ENCODE results near the gene SMURF1. TPM values are rescaled to one million over a fixed set of nuclear protein-coding genes. Genes with fewer than 3 reads are reported as not detected.
"Not testable (repeated sequence)": the region's sequence is repeated elsewhere in the genome, so short reads cannot be mapped to it uniquely, and the experiment has no call there.

Gene SMURF1
- total and polyA plus RNA-seq, 7 donors = 8.4 to 18.0 (median 14.1) TPM

DNA sequence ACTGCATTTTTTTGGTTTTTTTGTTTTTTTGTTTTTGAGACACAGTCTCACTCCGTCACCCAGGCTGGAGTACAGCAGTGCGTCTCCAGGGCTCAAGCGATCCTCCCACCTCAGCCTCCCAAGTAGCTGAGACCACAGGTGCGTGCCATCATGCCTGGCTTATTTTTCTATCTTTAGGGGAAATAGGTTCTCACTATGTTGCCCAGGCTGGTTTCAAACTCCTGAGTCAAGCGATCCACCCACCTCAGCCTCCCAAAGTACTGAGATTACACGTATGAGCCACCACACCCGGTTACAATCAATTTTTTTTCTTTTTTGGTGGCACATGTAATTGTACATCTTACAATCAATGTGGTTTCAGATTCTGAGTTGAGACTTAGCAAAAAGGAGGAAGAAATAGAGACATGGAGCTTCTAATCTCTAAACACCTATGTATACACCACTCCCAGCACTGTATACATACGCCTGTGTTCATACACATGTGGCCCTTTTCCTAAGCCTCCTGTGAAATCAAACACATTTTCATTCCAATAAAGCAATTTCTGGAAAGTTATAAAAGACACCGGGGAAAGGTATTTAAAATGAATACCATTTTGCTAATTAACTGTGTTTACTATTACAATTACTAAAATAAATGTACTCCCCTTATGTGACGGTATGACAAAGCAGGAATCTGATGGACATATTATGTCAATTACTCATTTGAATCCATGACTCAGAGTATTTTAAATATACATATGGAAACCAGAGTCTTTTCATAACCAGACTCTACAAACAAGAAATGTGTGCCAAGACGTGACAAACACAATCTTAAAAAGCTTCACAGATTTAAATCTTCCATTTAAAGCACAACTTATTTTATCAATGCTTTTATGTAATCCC, 40.9 kb downstream of the SMURF1 start:
- TF ChIP-seq POLR2A (IDR thresholded peaks at IDR 0.05) = no peak
- TF ChIP-seq POLR2AphosphoS5 (IDR thresholded peaks at IDR 0.05) = no peak
- TF ChIP-seq, protein P1, sequence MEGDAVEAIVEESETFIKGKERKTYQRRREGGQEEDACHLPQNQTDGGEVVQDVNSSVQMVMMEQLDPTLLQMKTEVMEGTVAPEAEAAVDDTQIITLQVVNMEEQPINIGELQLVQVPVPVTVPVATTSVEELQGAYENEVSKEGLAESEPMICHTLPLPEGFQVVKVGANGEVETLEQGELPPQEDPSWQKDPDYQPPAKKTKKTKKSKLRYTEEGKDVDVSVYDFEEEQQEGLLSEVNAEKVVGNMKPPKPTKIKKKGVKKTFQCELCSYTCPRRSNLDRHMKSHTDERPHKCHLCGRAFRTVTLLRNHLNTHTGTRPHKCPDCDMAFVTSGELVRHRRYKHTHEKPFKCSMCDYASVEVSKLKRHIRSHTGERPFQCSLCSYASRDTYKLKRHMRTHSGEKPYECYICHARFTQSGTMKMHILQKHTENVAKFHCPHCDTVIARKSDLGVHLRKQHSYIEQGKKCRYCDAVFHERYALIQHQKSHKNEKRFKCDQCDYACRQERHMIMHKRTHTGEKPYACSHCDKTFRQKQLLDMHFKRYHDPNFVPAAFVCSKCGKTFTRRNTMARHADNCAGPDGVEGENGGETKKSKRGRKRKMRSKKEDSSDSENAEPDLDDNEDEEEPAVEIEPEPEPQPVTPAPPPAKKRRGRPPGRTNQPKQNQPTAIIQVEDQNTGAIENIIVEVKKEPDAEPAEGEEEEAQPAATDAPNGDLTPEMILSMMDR (IDR thresholded peaks at IDR 0.05) = no peak
- no peak for TF ChIP-seq EP300 (IDR thresholded peaks at IDR 0.05)
- no peak overlapping the region for H3K27ac ChIP-seq
- WGBS, 2 donors = 67 to 80% methylated on average over 11 of the region's 11 CpGs
- intact Hi-C loops (cut with DNase I) = no loop called here
- H3K27me3 ChIP-seq = no peaks in the 10 kb centered on the region
- DNase-seq = no peak
- no peaks in the 10 kb centered on the region for H3K36me3 ChIP-seq
- H3K9me3 ChIP-seq = no peaks in the 10 kb centered on the region
- H3K4me1 ChIP-seq = peaks cover 0 to 48% (median 28%) of the 10 kb centered on the region in 4 donors
- H3K4me3 ChIP-seq = no peak overlapping the region

DNA sequence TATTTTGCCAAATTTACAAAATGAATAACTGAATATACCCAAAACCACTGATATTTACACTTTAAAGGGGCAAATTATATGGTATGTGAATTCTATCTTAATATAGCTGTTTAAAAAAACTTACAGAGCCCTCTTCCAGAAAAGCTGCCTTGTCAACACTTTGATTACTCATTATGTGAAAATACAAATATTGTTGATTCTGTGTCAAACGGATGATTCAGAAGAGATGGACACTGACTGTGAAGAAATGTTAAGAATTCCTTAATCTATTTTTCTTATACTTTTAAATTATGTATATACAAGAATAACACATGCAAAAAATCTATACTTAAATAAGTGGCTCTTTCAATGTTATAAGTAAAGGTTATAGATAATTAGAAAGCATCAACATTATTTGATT, 41.5 kb downstream of the SMURF1 start:
- DNase-seq = no peak
- intact Hi-C loops (cut with DNase I) = no loop called here
- Histone ChIP-seq H3K36me3 (no peaks in the 10 kb centered on the region), H3K27ac (no peak overlapping the region), H3K4me3 (no peak overlapping the region), H3K4me1 (peaks cover 0 to 49% (median 25%) of the 10 kb centered on the region in 4 donors), H3K27me3 (no peaks in the 10 kb centered on the region), H3K9me3 (no peaks in the 10 kb centered on the region)
- TF ChIP-seq POLR2AphosphoS5 (IDR thresholded peaks at IDR 0.05) = no peak
- no peak for TF ChIP-seq POLR2A (IDR thresholded peaks at IDR 0.05)
- TF ChIP-seq EP300 (IDR thresholded peaks at IDR 0.05) = no peak
- TF ChIP-seq, protein P1 (IDR thresholded peaks at IDR 0.05) = no peak
- WGBS, 2 donors = 66 to 73% methylated on average over 1 of the region's 1 CpG

DNA sequence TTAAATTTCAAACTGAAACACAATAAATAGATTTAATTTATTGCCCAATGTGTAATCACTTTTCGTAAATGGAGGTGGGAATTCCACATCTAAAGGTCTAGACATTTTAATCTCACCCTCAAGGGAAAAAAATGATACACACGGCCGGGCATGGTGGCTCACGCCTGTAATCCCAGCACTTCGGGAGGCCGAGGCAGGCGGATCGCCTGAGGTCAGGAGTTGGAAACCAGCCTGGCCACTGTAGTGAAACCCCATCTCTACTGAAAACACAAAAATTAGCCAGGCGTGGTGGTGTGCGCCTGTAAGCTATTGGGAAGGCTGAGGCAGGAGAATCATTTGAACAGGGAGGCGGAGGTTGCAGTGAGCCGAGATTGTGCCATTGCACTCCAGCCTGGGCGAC, 42.4 kb downstream of the SMURF1 start:
- H3K4me3 ChIP-seq; H3K9me3 ChIP-seq; DNase-seq; H3K27ac ChIP-seq; H3K27me3 ChIP-seq; H3K36me3 ChIP-seq; intact Hi-C loops (cut with DNase I): not testable (repeated sequence)
- H3K4me1 ChIP-seq = peaks cover 0 to 53% (median 24%) of the 10 kb centered on the region in 4 donors
- WGBS, 2 donors = 92 to 93% methylated on average over 13 of the region's 13 CpGs

DNA sequence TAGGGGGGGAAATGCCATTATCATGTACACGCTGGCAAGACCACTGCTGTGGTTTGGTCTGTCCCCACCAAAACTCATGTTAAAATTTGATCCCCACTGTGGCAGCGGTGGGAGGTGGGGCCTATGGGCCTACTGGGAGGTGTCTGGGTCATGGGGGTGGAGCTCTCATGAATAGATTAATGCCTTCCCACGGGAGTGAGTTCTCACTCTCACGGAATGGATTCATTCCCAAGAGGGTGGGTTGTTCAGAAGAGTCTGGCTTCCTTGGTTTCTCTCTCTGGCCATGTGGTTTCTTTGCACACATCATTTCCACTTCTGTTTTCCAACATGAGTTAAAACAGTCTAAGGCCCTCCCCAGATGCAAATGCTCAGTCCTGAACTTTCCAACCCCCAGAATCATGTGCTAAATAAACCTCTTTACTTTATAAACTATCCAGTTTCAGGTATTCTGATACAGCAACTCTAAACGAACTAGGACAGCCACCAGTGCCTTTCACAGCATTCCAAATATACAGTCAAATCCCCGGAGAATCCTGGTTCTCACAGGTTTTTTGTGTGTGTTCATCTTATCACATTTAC, 44.3 kb downstream of the SMURF1 start:
- Histone ChIP-seq H3K27me3 (no peaks in the 10 kb centered on the region), H3K4me3 (no peak overlapping the region), H3K27ac (peak overlapping the region; percentile 13 to 42 (median 38)), H3K4me1 (peaks cover 0 to 55% (median 35%) of the 10 kb centered on the region in 4 donors), H3K9me3 (no peaks in the 10 kb centered on the region), H3K36me3 (no peaks in the 10 kb centered on the region)
- no peak for DNase-seq
- WGBS, 2 donors = 77 to 84% methylated on average over 6 of the region's 6 CpGs
- intact Hi-C loops (cut with DNase I) = loop anchor here (5.0 kb wide), 1 partner anchor 43 kb away; the partner anchor contains the start of gene SMURF1
- no peak for TF ChIP-seq EP300 (IDR thresholded peaks at IDR 0.05)
- no peak for TF ChIP-seq POLR2A (IDR thresholded peaks at IDR 0.05)
- TF ChIP-seq POLR2AphosphoS5 (IDR thresholded peaks at IDR 0.05) = no peak
- TF ChIP-seq, protein P1 (IDR thresholded peaks at IDR 0.05) = no peak

DNA sequence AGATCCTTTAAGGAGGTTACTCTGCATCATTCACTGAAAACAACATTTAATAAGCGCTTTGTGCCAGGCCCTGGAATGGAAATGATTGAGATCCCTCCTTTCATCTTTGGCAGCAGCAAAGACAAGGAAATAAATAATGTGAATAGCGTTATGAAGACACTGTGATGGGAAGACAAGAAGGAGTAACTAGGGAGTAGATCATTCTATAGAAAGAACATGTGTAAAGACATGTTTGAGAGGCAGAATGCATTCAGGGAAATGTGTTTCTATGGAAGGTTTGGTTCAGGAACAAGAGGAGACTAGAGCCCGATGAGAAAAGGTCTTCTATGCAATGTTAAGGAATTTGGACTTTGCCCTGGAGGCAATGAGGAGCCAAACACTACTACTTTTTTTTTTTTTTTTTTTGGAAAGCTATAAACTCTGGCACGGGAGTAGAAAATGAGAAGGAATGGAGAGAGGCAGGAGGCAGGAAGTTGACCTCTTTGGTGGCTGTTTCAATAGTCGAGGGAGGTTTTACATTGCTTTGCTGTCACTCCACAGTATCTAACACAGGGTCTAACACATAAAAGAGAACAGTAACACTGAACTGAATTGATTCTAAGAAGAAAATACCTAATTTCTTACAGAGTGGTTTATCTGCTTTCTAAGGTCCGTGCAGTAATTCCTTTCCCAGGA, 44.9 kb downstream of the SMURF1 start:
- DNase-seq = no peak
- no peak for TF ChIP-seq POLR2A (IDR thresholded peaks at IDR 0.05)
- Histone ChIP-seq H3K9me3 (no peaks in the 10 kb centered on the region), H3K27me3 (no peaks in the 10 kb centered on the region), H3K27ac (peak overlapping the region; percentile 35 to 50 (median 42)), H3K4me1 (peaks cover 0 to 50% (median 36%) of the 10 kb centered on the region in 4 donors), H3K36me3 (no peaks in the 10 kb centered on the region), H3K4me3 (no peak overlapping the region)
- intact Hi-C loops (cut with DNase I) = loop anchor here (5.0 kb wide), 1 partner anchor 43 kb away; the partner anchor contains the start of gene SMURF1
- 30 to 63% methylated on average over 6 of the region's 6 CpGs for WGBS, 2 donors

All from sigmoid colon (tissue), 7 donors.